Measurements from ENCODE around the gene RTP4. TPM values are rescaled to one million over a fixed set of nuclear protein-coding genes. Genes with fewer than 3 reads are reported as not detected.

Gene RTP4
- total and polyA plus RNA-seq, 2 of the 8 experiments (the other 6 are each of a cell fraction or from before 2014, with no cell fraction given), result not detected

DNA sequence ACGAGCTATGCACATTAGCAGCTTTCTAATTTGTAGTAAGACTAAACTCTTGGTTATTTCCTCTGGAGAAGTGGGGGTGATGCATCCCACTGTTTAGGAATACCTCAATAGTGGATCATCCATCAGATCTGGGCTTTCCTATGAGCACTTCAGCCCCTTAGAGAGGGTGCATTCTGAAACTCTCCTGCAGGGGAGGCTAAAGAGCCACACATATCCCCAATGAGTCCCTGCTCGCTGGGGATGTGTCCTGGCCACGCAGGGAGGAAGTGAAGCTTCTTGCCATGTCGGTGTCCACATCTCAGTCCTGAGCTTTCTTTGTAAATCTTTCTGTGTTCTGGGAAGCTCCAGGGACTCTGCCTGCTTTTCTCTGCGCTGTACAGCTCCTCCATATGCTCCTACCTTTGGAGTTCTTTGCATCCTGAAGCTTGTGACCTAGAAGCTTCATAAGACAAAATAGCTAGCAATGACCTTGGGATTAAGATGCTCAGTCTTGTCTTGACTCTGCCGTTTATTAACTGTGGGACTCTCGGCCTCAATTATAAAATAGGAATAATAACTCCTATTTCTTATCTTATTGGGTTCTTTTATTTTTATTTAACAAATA, 48.4 kb upstream of the RTP4 start:
- Histone ChIP-seq H3K4ac (replicated peaks; ENCODE audit: insufficient read length, low read depth, low read length) (no peak overlapping the region), H3K27me3 (replicated peaks in 1 of 4; ENCODE audit: control insufficient read depth in 3 of 4, extremely low read depth in 1 of 4, insufficient read depth in 3 of 4, low read length in 3 of 4) (no peaks in the 10 kb centered on the region; a peak in 1 of 7 replicates), H2AK5ac (ENCODE audit: low read depth, low read length) (0 out of 2 replicates have a peak overlapping the region, but pooled peaks have one; percentile 18), H3K79me2 (ENCODE audit: control insufficient read depth in 1 of 2, insufficient read depth in 2 of 2, low read length in 2 of 2) (no peaks in the 10 kb centered on the region), H2BK12ac (ENCODE audit: low read depth, low read length) (peak overlapping the region; percentile 56; the same call in 1 of the 2 replicates), H3K9ac (replicated peaks in 1 of 4; ENCODE audit: extremely low read depth in 1 of 4, low read depth in 3 of 4, low read length in 3 of 4) (no peak overlapping the region), H4K8ac (ENCODE audit: extremely low read depth, insufficient read depth, low read length) (no peak overlapping the region), H3K4me1 (replicated peaks in 1 of 4; ENCODE audit: control insufficient read depth in 3 of 4, insufficient read depth in 4 of 4, low read length in 3 of 4) (peaks cover 0 to 4% (median 2%) of the 10 kb centered on the region in 4 experiments; a peak in 4 of 7 replicates), H3K23me2 (ENCODE audit: low read depth, low read length) (no peaks in the 10 kb centered on the region), H3K23ac (ENCODE audit: insufficient read length) (no peak overlapping the region), H3K9me3 (ENCODE audit: insufficient read depth in 2 of 2, low read depth in 1 of 2, low read length in 1 of 2) (no peaks in the 10 kb centered on the region), H4K20me1 (replicated peaks in 1 of 2; ENCODE audit: control insufficient read depth in 1 of 2, insufficient read depth in 2 of 2, low read length in 2 of 2) (no peaks in the 10 kb centered on the region), H3K79me1 (ENCODE audit: low read depth, low read length) (no peaks in the 10 kb centered on the region), H3K27ac (ENCODE audit: low read depth, low read length) (no peak overlapping the region), H3K14ac (ENCODE audit: insufficient read length) (no peak overlapping the region), H3K4me2 (ENCODE audit: insufficient read depth in 1 of 2, low read depth in 2 of 2, low read length in 2 of 2) (no peak overlapping the region), H2AFZ (ENCODE audit: low read length) (no peak overlapping the region), H3K4me3 (ENCODE audit: extremely low read depth in 1 of 4, insufficient read depth in 2 of 4, low read depth in 3 of 4, low read length in 4 of 4) (no peak overlapping the region), H2BK5ac (ENCODE audit: low read depth, low read length) (0 out of 2 replicates have a peak overlapping the region, but pooled peaks have one; percentile 55), H2BK20ac (ENCODE audit: low read length) (peak overlapping the region; percentile 95; the same call in 1 of the 2 replicates), H2BK120ac (replicated peaks; ENCODE audit: low read depth, low read length) (no peak overlapping the region), H4K5ac (ENCODE audit: insufficient read length, low read depth, low read length) (no peak overlapping the region), H3K36me3 (ENCODE audit: control insufficient read depth in 2 of 4, insufficient read depth in 4 of 4, low read length in 3 of 4) (no peaks in the 10 kb centered on the region), H4K91ac (replicated peaks; ENCODE audit: insufficient read length, low read length) (no peak overlapping the region), H2BK15ac (ENCODE audit: low read length) (no peak overlapping the region), H3K18ac (ENCODE audit: extremely low read depth, low read length) (peak overlapping the region; percentile 66; the same call in 1 of the 2 replicates), H3K56ac (replicated peaks; ENCODE audit: insufficient read length, low read depth, low read length) (no peak overlapping the region)
- 37% methylated on average over 7 of the region's 7 CpGs; no CpG with 5 or more reads in 1 of the 2 experiments for WGBS, 2 experiments (ENCODE audit: extremely low coverage in 1 of 2, insufficient coverage in 1 of 2, insufficient read length in 1 of 2, insufficient replicate concordance in 2 of 2, low coverage in 1 of 2, low lambda C conversion rate in 2 of 2, missing lambda C conversion rate in 1 of 2)
- DNase-seq (ENCODE audit: low read depth in 1 of 2, low spot score in 2 of 2) (peak; percentile 72 to 94), FAIRE-seq (peak; percentile 93)
- POLR2A ChIA-PET (ENCODE audit: partially characterized antibody), result interaction anchor here (1.7 to 2.4 kb wide), 3 partner anchors 359 to 389 kb away, joined by 4 to 19 read pairs (median 5); no protein-coding TSS in a partner anchor
- peak; percentile 76 to 97 (median 95) for TF ChIP-seq CTCF (IDR thresholded peaks at IDR 0.05; ENCODE audit: control extremely low read depth in 1 of 3, insufficient read depth in 1 of 3, low read depth in 1 of 3, low read length in 3 of 3)
- TF ChIP-seq, protein P1, sequence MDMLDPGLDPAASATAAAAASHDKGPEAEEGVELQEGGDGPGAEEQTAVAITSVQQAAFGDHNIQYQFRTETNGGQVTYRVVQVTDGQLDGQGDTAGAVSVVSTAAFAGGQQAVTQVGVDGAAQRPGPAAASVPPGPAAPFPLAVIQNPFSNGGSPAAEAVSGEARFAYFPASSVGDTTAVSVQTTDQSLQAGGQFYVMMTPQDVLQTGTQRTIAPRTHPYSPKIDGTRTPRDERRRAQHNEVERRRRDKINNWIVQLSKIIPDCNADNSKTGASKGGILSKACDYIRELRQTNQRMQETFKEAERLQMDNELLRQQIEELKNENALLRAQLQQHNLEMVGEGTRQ (IDR thresholded peaks at IDR 0.05; ENCODE audit: low read length), result no peak
- no peak for TF ChIP-seq SP4 (IDR thresholded peaks at IDR 0.05; ENCODE audit: low read length)
- no peak for TF ChIP-seq POLR2AphosphoS5 (IDR thresholded peaks at IDR 0.05; ENCODE audit: low read depth, low read length)
- TF ChIP-seq CEBPB (IDR thresholded peaks at IDR 0.05; ENCODE audit: low read depth, low read length), result no peak
- TF ChIP-seq RAD21 (IDR thresholded peaks at IDR 0.05 in 1 of 2, conservative IDR thresholded peaks at IDR 0.05 in 1 of 2; ENCODE audit: low read depth in 2 of 2, low read length in 2 of 2), result peak; percentile 99 to 100
- no peak for TF ChIP-seq HDAC2 (IDR thresholded peaks at IDR 0.05; ENCODE audit: borderline replicate concordance in 1 of 2, low read depth in 2 of 2, low read length in 2 of 2)
- CTCF ChIA-PET (ENCODE audit: partially characterized antibody), result interaction anchor here (0.6 to 24.1 kb wide), 121 partner anchors 12 to 1595 kb away, joined by 3 to 947 read pairs (median 7); partner anchors contain the start of genes MASP1, RTP2 and SST
